ENCODE results near the gene MASP1.

DNA sequence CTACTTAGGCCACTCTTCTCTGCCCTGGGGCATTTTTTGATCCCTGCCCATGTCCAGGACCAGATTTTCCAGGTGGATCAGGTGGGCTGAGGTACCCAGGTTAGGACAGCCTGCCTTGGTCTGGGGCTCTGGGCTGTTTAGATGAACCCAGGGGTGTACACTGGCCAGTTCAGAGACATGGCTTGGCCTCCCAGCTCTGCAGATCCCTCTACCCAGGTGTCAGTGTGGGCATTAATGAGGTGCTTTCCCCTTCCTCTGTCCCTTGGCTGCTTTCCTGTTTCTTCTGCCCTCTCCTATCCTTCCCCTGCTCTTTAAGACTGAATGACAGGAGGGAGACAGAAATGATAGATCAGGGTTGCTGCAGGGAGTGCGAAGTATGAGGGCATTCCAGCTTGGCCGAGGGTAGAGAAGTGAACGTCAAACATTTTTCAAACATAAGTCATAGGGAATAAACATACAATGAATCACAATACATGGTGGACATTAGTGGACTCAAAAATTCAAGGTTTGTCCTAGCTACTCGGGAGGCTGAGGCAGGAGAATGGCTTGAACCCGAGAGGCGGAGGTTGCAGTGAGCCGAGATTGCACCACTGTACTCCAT is 63.8 kb downstream of the MASP1 start:
- TF ChIP-seq EZH2 (IDR thresholded peaks at IDR 0.05; ENCODE audit: low read length) = no peak
- TF ChIP-seq CTCF (optimal IDR thresholded peaks at IDR 0.05 in 1 of 3, IDR thresholded peaks at IDR 0.05 in 1 of 3, conservative IDR thresholded peaks at IDR 0.05 in 1 of 3; ENCODE audit: extremely low read depth in 1 of 3, insufficient read depth in 2 of 3, low read length in 3 of 3) = no peak
